ENCODE measurements around the gene DHCR24.

DHCR24 gene

GRCh38 chr1:54814571-54814970 is 72.4 kb downstream of the DHCR24 start:
- no peak for DNase-seq

GRCh38 chr1:54814126-54814498 is 72.9 kb downstream of the DHCR24 start:
- peak; percentile 55 for DNase-seq

DNA sequence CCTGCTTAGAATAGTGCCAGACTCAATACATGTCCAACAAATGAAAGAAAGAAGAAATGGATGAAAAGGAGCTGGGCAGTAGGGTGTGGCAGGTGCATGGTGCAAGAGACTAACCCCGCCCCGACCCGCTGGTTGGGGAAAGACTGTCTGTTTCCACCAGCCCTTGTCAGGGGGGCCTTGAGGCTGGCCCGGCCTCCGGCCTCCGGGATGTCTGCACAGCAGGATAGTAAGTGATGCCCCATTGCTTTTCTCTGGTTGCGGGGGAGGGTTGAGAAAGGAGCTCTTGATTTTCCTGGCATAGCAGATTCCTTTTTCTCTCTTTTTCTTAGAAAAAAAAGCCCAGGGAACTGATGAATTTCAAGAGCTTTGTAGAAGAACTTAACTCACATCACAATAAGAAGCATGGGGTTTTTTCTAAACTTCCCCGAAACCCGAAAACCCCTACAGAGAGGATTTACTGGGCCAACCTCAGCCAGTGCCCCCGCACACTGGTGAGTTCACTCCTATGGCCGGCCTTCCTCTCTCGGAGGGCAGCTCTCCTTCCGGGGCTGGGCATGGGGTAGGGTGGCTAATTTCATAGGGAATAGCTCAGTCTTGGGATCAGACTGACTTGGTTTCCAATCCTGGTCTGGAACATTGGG is 73.4 kb downstream of the DHCR24 start:
- DNase-seq = peak; percentile 57

DNA sequence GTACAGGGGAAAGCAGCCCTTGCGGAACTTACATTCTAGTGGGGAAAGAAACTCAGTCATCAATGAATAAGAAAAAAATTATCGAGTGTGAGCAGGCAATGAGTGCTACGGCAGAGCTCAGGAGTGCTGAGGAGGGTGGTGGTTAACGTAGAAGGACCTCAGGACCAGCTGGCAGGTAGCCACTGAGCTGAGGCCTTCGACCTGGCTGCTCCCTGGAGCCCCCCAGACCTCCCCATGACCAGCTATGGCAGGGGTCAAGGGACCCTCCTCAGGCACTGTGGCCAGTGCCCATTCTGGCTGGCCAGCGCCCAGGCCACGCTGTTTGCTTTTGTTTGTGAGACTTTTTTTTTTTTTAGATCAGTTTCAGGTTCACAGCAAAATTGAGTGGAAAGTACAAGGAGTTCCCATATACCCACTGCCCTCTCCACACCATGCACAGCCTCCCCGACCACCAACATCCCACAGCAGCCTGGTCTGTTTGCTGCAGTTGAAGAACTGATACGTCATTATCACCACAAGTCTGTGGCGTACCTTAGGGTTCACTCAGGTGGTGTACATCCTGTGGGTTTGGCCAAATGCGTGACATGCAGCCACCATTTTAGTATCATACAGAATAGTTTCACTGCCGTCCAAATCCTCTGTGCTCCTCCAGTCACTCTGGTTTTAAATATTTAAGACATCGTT is 74.1 kb downstream of the DHCR24 start:
- DNase-seq = peak; percentile 47

DNA sequence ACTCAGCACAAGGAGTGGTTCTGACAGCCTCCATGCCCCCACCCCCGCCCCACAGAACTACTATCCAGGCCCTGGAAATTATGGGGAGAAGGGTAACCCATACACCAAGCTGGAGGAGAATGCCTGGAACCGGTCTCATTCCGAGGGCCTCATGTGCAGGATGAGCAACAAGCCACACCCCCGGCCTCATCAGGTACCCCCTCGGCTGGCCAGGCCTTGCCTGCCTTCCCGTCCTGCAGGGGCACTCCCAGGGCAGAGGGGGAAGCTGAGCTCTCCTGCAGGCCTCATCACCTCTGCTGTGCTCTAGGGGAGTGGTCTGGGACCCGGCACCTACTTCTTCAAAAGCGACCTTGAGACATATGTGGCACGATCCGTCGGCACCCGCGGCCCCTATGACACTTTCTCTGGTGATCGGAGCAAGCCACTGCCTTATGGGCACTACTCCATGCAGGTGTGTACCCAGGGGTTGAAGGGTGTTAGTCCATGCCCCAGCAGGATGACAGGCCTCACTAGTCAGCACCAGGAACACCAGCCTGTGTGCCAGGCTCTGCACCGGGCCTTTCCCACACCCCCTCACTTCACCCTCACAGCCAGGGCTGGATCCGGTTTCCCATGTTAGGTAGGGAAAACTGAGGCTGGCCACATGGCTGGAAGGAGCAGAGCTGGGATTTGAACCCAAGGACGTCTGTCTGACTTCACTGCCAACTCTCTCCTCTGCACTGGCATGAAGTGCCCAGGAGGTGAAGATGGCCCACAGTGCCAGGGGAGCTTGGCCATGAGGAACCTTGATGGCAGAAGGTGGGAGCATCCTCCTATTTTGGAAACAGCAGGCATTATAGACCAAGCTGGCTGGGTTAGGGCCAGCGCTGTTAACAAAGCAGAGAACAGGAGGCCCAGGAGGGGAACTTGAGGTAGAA is 75.0 kb downstream of the DHCR24 start:
- DNase-seq = no peak

DNA sequence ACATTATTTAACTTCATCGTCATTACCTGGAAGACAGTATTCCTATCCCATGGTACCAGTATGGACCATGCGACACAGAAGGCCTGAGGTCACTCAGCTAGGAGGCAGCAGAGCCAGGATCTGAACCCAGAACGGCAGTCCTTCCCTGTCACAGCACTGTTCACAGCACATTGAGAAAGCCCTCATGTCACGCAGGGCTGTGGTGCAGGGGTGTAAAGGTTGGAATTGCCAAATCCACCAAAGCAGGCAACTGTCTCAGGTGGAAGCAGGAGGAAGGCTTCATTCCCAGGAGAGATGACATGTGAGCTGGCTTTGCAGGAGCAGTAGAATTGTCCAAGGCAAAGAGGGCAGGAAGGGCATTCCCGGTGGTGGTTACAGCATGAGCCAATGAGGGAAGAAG is 75.9 kb downstream of the DHCR24 start:
- DNase-seq = no peak

GRCh38 chr1:54810153-54810942 is 76.6 kb downstream of the DHCR24 start:
- peak; percentile 49 for DNase-seq

GRCh38 chr1:54809496-54810074 is 77.4 kb downstream of the DHCR24 start:
- DNase-seq = no peak

- peak; percentile 29 for DNase-seq
Observed at GRCh38 chr1:54808443-54809207, 78.4 kb downstream of the DHCR24 start.

DNA sequence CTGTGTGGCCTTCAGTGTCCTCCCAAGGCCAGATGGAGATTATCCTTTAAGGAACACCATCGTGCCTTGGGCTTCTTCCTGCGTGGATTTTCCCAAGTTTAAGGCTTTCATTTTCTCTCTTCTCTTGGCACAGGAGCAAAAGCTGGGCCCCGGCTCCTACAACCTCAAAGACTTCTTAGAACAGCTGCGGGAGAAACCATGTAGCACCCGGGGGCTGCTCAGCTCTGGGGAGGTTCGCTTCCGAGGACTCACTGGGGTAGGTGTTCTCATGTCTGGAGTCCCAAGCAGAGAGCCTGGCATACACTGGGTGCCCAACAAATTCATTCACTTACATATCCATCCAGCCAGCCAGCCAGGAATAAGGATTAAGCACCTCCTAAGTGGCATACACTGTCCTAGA is 79.2 kb downstream of the DHCR24 start:
- DNase-seq = no peak

DNA sequence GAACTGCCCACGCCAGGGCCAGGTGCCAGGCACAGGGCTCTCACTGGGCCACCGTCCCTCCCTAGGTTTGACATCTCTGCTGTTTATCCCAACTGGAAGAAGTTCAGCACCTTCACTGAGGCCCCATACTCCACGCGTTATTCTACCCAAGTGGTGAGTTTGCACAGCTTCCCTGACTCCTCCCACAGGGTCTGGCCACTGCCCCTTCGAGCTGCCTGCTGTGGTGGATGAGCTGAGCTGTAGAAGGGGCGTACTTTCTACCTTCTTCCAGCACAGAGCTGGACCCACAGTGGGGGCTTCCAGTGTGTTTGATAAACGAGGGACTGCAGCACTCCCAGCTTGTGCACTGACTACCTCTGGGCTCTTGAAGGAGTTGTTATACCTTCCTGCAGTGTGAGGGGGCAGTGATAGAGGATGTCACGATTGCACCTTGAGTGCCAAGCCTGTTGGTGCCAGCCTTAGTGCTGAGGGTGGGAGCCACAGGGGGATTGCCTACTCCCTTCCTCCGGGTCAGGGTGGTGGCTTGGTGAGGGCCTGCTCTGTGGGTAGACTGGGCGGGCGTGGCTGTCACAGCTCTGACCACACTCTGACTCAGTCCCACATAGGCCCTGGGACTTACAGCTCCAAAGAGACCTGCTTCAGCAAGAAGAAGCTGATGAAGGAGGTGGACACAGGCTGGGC is 79.9 kb downstream of the DHCR24 start:
- peak; percentile 86 for DNase-seq

DNA sequence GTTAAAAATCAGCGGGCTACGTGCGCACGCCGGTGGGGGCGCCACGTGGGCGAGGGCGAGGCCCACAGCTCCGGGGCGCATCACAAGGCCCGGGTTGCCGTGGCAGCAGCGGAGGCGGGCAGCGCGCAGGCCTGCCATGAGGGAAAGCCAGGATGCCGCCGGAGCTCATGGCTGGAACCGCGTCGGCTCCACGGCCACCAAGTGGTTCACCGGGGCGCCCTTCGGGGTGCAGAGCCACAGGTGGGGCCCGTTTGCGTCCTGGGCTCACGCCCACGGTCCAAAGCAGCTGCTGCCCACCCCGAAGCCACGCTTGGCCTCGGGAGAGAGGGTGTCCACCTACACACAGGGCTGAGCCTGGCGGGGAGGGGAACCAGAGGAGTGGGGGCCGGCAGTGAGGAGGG is 81.0 kb downstream of the DHCR24 start:
- no peak for DNase-seq

- DNase-seq = no peak
Observed at GRCh38 chr1:54805466-54805865, 81.5 kb downstream of the DHCR24 start.

GRCh38 chr1:54804471-54805132 is 82.4 kb downstream of the DHCR24 start:
- peak; percentile 43 for DNase-seq

DNA sequence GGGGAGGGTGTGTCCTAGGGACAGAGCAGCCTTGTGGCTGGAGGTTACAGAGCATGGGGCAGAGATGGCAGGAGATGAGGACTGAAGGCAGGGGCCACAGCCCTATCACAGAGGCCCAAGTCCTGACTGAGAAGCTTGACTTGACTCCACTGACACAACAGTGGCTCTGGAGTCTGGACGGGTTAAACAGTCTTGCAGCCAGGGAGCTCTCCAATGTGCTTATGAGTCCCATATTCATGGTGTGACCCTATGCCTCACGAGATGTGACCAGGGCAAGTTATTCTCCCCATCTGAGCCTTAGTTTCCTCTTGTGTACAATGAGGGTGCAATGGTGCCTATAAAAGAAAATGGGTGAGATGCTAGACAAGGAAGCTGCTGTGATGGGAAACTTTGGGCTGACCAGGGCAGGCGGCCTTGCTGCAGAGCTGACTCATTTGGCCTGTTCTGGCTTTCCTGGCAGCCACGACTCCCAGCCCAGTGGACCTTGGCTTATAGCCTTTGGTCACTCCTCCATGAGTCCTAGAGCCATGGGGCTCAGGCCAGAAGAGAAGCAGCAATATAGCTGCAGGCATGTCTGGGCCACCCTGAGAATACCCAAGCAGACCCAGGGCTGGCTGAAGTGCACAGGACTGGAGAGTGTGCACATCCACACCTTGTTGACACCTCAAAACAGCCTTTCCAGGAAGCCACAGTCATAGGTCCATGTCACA is 83.1 kb downstream of the DHCR24 start:
- DNase-seq = no peak

GRCh38 chr1:54800899-54801759 is 85.9 kb downstream of the DHCR24 start, which contains the start of gene TTC22:
TTC22 (minus strand) TSS chr1:54801323; CDS start chr1:54801163, 160 bp downstream.
- DNase-seq = no peak

DNA sequence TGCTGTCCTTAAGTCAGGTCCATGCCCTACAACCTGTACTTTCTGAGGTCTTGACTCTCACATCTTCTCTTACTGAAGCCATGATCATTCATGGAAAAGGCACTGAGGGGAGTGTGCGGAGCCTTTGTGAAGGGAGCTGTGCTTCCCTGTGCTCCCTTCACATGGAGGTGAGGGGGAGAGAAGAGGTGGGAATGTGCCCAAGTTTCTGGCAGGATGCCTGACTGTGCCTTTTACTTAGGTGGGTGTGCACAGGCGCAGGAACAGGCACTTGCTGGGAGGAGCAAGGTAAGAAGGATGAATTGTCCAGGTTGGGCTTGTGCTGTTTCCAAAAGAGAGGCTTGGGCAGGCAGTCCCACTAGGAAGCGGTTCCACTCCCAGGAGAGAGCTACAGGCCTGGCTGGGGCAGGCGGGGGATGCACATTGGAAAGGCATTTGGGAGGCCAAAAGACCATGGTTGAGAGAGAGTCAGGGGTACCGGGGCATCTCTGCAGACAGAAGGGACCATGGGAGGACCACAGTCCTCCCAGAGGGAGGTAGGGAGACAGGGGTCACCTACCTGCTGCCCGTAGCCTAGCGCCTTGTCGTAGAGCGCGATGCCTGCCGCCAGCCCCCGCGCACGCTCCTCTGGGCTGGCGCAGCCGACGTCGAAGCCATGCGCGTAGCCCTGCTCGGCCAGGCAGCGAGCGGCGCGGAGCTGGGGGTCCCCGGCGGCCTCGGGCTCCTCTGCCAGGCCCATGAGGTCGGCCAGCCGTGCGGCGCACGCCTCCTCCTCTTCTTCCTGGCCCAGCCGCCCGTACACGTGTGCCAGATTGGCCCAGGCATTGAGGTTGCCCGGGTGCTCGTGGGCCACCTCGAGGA is 86.7 kb downstream of the DHCR24 start:
- DNase-seq = no peak
